ENCODE data around the gene ID3.
"Not testable (repeated sequence)": the region's sequence is repeated elsewhere in the genome, so short reads cannot be mapped to it uniquely, and the experiment has no call there.

ID3 gene

GRCh38 chr1:23585321-23586022 lies 26.2 kb upstream of the ID3 start:
- no peak overlapping the region for H3K4me3 ChIP-seq (ENCODE audit: low read length)
- TF ChIP-seq CTCF (conservative IDR thresholded peaks at IDR 0.05; ENCODE audit: low read length), result no peak
- peak; percentile 99 for DNase-seq (ENCODE audit: low read depth)

- H3K4me3 ChIP-seq (ENCODE audit: low read length); DNase-seq (ENCODE audit: low read depth): not testable (repeated sequence)
These were observed 24.4 kb upstream of the ID3 start for GRCh38 chr1:23583727-23584126.

- no peak for DNase-seq (ENCODE audit: low read depth)
- no peak overlapping the region for H3K4me3 ChIP-seq (ENCODE audit: low read length)
- TF ChIP-seq CTCF (conservative IDR thresholded peaks at IDR 0.05; ENCODE audit: low read length), result no peak
These were observed 23.5 kb upstream of the ID3 start for GRCh38 chr1:23582820-23583219.

- peak; percentile 44 for DNase-seq (ENCODE audit: low read depth)
- no peak for TF ChIP-seq CTCF (conservative IDR thresholded peaks at IDR 0.05; ENCODE audit: low read length)
- H3K4me3 ChIP-seq (ENCODE audit: low read length), result no peak overlapping the region
These were observed 21.9 kb upstream of the ID3 start for GRCh38 chr1:23581219-23581618.

GRCh38 chr1:23578997-23579363 lies 19.7 kb upstream of the ID3 start:
- no peak for DNase-seq (ENCODE audit: low read depth)
- no peak overlapping the region for H3K4me3 ChIP-seq (ENCODE audit: low read length)
- TF ChIP-seq CTCF (conservative IDR thresholded peaks at IDR 0.05; ENCODE audit: low read length), result no peak

- no peak for TF ChIP-seq CTCF (conservative IDR thresholded peaks at IDR 0.05; ENCODE audit: low read length)
- no peak overlapping the region for H3K4me3 ChIP-seq (ENCODE audit: low read length)
- no peak for DNase-seq (ENCODE audit: low read depth)
These were observed 19.2 kb upstream of the ID3 start for GRCh38 chr1:23578311-23578996.

- DNase-seq (ENCODE audit: low read depth), result peak; percentile 88
- H3K4me3 ChIP-seq (ENCODE audit: low read length), result peak overlapping the region; percentile 32
These were observed 18.0 kb upstream of the ID3 start for GRCh38 chr1:23577056-23578004.

More at GRCh38 chr1:23577056-23578004, 18.0 kb upstream of the ID3 start:
- no peak for TF ChIP-seq CTCF (conservative IDR thresholded peaks at IDR 0.05; ENCODE audit: low read length)
